Activated T-cell treated with anti-CD3 and anti-CD28 coated beads, Interleukin-2, amount 50 U/mL, for 1 hour (primary cell): ENCODE measurements around the gene SEC14L5.
"Not testable (repeated sequence)": the region's sequence is repeated elsewhere in the genome, so short reads cannot be mapped to it uniquely, and the experiment has no call there.

ENCODE experiments used
- DNase-seq: peaks from one replicate; pipeline ENCODE4 v3.0.0-alpha.2; 2020

SEC14L5 gene

DNA sequence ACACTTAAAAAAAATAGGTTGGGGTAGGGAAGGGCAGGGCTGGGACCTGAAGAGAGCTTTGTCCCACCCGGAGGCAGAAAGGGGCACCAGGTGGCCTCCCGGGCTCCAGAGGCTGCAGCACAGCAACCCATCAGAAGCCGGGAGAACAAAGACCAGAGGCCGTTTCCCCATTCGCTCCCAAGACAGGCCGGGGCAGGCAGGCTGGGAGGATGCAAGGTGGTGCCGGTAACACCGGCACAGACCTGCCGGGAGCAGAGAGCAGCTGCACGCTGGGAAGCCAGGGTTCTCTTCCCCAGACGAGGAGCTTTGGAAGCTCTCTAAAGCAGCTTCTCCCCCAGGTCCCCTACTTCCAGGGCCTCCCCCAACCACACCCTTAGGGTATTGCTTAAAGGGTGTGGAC is 26.7 kb upstream of the SEC14L5 start:
- DNase-seq: no peak

DNA sequence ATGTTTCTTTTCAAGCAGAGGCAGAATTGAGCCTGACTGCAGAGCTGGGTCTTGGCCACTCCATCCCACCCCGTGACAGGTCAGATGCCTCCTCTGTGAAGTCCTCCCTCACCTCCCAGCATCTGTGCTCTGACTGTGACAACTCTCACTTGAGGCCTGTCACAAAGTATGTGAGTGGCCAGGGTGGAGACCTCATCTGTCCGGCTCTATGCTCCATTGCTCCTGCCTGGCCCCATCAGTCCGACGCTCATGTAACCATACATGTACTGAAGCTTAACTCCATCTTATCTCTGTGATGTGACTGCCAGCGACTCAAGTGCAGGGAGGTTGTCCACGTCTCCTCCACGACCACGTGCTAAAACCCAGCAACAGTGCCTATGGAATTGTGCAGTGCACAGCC is 24.7 kb upstream of the SEC14L5 start:
- DNase-seq: no peak

DNA sequence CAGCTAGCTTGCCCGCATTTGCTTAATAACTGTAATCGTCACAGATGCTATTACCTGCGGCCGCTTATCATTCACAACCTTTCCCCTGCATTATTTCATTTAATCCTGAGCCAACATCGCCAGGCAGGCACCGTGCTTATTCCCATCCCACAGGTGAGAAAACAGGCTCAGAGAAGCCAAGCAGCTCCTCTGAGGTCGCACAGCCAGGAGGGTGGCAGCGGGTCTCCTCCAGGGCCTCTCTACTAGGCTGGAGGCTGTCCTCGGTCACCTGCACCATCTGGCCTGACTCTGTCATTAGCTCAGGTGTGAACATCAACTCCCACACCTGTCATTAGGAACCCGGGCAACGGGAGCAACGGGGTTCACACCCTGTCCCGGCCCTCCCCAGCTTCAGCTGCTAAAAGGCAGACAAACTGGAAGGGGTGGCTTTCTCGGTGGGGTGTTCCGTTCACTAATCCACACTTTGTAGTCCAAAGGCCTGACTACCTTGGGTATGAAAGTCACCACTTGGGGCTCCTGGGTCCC is 24.2 kb upstream of the SEC14L5 start:
- no peak for DNase-seq

DNA sequence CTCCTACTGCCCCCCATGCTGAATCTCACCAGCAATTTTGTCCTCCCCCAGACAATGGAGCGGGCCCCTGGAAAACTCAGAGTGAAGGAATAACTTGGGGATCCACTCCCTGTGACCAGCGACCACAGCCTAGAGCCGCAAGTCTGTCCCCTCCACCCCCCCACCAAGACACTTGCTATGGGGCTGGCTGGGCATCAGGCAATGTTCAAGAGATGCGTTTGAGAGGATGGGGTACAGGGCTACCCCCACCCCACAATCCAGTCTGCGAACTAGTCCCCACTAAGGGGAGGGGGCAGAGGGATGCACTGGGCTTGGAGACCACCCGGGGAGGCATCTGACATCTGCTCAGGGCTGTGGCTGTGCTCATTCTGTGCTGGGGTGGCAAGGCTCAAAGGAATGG is 23.5 kb upstream of the SEC14L5 start:
- no peak for DNase-seq

DNA sequence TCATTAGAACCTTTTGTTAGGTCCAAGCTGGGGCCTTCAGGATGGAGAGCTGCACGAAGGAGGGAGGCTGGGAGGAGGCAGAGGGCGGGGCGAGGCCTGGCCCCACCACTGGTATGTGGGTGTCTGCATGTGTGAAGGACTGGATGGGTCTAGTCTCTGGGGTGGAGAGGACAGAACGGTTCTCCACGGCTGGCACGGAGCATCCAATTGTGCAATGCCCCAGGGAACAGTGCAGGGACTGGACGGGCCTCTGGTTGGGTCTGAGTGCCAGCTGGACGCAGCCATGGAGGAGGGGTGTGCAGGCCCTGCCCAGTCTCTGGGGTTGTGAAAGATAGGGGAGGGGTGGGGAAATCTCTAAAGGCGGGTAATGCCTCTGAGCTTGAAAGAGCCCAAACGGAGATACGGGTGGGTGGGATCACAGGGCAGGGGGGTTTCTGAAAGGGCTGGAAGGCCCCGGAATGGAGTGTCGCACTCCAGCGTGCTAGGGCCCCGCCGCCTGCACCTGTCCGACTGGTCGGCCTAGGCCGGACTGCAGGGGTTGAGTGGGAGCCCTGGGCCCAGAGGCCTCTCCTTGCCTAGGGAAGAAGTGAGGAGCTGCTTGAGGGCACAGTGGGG is 22.8 kb upstream of the SEC14L5 start:
- DNase-seq: no peak

DNA sequence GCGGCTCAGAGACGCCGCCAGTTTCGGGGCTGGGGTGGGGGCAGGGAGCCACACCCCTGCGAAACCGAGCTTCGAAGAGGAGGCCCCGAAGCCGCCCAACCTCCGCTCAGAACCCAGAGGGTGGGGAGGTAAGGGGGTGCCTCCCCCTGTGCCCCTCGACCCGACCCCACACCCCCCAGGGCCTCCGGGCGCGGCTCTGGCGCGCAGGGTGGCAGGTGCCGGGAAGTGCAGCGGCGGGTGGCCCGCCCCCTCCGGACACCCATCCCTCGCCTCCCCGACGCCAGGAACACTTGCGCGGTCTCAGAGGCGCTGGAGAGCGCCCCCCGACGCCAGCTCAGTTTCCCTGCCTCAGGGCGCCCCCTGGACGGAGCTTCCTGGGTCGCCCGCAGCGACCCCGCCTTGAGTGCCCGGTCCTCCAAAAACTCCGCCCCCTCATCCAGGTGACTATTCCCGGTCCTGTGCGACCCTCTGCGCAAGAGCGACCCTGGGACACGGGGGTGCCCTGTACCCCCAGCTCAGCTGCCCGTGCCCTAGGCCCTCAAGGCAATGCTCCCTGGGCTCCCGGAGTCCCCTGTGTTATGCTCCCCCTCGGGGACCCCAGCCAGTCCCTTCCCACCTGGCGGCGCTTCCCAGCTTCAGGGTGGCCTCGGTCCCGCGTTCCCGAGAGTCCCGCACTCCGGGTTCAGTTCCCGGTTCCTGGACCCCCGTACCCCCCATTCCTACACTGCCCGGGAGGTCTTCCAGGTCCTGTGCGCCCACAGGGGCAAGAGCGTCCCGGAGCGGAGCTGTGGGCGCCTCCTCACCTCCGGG is 21.7 kb upstream of the SEC14L5 start:
- DNase-seq: no peak

GRCh38 chr16:4936991-4937781 is 20.9 kb upstream of the SEC14L5 start, which contains the start of gene PPL:
TSS of gene PPL (minus strand) at chr16:4937148. CDS start at chr16:4937045, 103 bp downstream.
- DNase-seq: no peak

DNA sequence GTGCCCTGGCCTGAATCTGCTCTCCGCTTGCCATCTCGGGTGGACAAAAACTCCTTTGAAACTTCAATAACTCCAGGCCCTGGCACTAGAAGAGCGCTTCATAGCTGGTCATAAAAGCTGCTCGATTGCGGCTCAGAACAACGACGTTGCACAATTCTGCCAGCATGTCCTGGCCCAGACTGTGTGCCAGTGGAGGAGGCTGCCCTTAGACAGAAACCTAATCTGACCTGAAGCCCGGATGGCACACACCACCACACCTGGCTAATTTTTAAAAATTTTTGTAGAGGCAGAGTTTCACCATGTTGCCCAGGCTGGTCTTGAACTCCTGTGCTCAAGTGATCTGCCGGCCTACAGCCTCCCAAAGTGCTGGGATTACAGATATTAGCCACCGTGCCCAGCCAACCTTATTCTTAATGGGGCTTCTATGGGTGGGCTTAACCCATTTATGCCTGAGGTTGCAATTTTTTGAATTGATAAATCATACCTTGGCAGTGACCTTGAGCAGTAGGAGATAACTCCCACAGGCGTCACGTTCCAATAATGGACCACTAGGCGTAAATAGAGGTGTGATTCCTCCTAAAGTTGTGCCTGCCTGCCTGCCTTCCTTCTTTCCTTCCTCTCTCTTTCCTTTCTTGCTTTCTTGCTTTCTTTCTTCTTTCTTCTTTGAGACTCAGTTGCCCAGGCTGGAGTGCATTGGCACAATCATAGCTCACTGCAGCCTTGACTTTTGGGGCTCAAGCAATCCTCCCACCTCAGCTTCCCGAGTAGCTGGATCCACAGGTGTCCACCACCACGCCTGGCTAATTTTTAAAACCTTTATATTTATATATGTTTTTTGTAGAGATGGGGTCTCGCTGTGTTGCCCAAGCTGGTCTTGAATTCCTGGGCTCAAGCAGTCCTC is 20.1 kb upstream of the SEC14L5 start:
- no peak for DNase-seq

GRCh38 chr16:4938683-4939030 is 19.5 kb upstream of the SEC14L5 start:
- no peak for DNase-seq

DNA sequence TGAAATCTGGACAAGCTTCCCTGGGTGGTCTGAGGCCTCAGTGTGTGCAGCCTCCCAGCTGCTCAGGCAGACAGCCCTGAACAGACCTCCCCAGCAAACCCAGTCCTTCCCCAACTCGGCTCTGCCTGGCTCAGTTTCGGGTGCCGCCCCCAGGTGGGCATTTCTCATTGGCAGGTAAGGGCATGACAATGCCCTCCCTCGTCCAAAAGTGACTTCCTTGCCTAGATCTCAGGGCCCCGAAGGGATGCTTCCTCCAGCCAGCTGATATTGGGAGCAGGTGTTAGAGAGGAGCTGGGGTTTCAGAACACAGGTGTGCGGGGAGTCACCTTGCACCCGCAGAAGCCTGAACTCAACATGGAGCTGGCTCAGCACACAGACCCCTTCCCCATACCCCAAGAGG is 17.4 kb upstream of the SEC14L5 start:
- no peak for DNase-seq

GRCh38 chr16:4942481-4942880 is 15.6 kb upstream of the SEC14L5 start:
- DNase-seq: no peak

GRCh38 chr16:4944333-4945281 is 13.5 kb upstream of the SEC14L5 start:
- no peak for DNase-seq

DNA sequence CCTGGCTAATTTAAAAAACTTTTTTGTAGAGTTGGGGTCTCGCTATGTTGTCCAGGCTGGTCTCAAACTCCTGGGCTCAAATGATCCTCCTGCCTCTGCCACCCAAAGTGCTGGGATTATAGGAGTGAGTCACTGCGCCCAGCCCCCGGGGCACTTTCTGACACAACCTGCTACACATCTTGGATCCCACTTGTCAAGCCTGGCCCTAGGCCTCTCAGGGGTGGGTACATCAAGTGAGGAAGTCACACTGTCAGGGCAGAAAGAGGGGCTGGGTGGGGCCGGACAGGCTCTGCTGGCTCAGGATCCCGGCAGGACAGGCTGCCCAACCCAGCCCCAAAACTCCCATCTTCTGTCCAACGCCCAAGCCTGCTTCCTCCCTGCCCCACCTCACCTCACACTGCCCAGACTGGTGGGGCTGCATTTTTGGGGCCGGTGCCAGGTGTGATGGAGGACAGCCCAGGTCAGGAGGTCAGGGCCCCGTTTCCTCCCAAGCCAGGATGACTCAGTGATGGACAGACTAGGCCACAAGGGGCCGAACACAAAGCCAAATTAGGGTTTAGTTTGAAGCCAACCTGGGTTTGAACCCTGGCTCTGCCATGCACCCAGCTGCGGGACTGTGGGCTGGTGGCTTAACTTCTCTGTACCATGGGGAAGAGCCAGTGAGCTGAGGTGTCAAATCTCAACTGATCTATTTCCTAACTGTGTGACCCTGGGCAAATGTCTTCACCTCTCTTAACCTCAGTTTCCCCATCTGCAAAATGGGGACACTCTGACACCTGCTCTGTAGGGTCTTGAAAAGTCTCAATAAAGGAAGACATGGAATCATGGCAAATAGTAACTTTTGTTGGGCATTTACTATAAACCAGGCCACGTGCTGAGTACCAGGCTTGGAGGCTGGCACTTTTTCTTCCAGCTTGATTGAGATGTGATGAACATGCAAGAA is 12.3 kb upstream of the SEC14L5 start:
- DNase-seq: no peak

DNA sequence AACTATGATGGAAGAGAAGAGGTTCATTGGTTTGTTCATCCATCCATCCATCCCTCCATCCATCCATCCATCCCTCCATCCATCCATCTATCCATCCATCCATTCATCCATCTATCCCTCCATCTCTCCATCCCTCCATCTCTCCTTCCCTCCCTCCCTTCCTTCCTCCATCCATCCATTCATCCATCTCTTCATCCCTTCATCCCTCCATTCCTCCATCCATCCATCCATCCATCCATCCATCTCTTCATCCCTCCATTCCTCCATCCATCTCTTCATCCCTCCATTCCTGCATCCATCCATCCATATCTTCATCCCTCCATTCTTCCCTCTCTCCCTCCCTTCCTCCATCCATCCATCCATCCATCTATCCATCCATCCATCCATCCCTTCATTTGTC is 11.2 kb upstream of the SEC14L5 start:
- no peak for DNase-seq

DNA sequence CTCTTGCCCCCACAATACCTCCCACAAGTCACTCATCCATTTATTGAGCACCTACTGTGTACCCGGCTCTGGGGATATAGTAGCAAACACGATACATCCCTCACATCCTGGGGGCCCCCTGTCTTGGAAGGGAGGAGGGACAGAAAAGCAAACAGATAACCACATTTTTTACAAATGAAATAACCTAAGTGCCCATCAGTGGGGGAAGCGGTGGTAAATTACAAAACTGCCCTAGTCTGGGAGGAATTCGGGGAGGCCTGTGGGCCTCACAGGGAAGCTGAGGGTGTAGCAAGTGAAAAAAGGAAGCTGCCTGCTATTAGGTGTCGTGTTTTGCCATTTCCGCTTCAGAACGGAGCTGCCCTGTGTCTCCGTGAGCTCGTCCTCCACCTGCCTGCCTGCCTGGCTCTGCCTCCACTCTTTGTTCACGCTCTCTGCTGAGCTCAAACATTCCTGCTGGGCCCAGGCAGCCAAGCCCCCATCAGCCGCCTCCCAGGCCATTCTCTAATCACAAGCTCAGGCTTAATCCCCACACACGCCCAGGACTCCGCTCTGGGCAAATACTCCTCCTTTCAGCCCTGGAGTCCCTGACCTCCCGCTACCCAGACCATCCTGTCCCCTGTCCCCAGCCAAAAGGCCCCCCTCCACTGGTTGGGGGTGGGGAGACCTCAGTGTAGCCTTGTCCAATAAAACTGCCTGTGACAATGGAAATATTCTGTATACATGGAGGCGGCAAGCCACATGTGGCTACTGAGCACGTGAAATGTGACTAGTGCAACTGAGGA is 10.2 kb upstream of the SEC14L5 start:
- no peak for DNase-seq

- no peak for DNase-seq
These were observed 9.0 kb upstream of the SEC14L5 start for GRCh38 chr16:4948903-4949766.

DNA sequence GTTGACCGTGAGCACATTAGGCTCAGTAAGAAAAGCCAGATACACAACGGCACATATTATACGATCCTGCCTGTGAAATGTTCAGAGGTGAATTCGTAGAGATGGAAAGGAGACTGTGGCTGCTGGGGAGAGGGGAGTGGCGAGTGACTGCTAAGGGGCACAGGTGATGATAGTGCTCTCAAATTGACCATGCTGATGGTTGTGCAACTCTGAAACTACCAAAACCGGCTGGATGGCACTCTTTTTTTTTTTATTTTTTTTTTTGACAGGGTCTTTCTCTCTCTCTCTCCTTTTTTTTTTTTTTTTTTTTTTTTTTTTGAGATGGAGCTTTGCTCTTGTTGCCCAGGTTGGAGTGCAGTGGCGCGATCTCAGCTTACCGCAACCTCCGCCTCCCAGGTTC is 8.1 kb upstream of the SEC14L5 start:
- no peak for DNase-seq

DNA sequence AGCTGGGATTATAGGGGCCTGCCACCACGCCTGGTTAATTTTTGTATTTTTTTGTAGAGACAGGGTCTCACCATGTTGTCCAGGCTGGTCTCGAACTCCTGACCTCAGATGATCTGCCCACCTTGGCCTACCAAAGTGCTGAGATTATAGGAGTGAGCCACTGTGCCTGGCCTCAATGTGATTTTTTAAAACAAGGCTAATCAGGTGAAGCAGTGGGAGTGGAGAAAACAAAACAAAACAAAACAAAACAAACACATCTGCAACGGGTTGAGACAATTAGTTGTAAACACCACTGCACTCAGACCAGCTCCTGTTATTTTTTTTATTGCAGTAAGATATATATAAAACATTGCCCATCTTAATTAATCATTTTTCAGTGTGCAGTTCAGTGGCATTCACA is 6.5 kb upstream of the SEC14L5 start:
- not testable (repeated sequence) for DNase-seq
